Stimulated activated CD8-positive, alpha-beta memory T cell treated with anti-CD3 and anti-CD28 coated beads, Interleukin-15, amount 100 ng/mL, for 1 hour (primary cell): ENCODE measurements around the gene ARSI.

Experiments used
- DNase-seq: peaks from one replicate; pipeline ENCODE4 v3.0.0-alpha.2; 2020; ENCODE audit warnings: low read depth

Gene ARSI

DNA sequence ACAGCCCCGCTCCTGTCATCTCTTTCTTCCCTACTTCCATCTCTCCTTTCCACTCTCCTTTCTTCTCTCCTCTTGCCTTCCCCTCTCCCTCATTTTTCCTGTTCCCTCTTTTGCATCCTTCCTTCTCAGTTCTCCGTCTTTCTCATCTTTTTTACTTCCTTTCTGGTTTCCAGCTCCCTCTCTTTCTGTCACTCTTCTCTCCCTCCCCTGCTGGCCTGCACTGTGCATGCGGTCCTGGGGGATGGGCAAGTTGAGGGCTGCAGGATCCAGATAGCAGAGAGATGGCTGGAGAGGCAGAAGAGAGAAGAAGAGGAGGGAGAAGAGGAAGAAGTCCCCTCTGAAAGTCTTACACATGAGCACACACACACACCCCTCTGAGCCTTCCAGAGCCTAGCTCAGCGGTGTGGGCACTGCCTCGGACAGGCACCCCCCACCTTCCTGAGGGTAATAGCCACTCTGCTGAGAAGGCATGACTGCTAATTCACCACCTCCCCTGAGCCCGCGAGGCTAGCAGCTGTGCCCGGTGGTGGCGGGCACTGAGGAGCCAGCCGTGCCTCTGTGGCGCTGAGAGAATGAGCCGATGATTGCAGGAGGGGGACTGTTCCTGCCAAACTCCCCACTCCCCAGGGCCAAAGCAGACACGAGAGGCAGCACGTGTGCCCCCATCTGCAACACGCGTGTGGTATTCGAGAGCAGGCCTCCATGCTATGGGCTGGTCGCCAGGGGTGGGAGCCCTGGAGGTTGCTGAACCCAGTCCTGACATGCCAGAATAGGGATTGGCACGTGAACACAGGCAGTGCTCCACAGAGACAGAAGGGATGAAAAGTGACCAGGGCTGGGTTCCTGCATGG is 9.4 kb downstream of the ARSI start:
- no peak for DNase-seq

DNA sequence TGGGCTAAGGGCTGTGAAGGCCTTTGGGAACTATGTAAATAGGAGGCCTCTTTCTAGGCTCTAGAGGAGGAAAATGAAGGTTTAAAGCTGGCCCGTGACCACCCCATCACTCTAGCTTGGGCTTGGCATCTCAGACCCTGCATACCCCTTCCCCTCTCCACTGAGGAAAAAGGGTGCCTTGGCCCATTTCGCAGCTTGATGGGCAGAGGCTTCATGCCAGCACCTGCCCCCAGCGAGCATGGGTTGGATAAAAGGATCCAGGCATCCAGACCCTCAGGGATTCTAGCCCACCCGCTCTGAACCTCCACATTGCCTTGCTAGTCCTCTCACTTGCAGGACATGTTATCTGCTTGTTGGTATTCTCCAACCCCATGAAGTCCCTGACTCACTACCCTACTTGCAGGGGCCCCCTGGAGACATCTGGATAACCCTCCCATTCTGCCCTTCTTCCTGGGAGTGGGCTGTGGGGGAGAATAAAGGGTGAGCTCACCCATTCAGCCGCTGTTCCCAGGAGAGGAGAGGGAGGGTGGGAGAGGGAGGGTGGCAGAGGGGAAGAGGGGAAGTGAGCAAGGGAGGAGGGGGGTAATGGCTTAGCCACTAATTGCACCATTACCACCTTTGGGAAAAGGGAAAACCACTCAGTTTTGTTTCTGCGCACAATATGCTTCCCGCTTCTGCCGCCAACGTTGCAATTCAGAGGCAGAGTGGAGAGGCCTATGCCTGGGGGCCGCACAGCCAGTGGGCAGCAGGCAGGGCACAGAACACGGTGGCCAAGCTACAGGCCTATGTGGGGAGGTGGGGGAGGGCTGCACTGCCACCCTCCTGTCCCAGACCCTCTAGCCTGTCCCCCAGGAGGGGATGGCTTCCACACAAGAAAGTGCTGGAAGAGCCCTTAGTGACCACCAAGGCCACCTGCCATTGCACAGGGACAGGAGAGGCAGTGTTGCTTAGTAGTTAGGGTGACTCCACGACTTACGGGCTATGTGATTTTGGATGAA is 11.0 kb downstream of the ARSI start:
- no peak for DNase-seq

DNA sequence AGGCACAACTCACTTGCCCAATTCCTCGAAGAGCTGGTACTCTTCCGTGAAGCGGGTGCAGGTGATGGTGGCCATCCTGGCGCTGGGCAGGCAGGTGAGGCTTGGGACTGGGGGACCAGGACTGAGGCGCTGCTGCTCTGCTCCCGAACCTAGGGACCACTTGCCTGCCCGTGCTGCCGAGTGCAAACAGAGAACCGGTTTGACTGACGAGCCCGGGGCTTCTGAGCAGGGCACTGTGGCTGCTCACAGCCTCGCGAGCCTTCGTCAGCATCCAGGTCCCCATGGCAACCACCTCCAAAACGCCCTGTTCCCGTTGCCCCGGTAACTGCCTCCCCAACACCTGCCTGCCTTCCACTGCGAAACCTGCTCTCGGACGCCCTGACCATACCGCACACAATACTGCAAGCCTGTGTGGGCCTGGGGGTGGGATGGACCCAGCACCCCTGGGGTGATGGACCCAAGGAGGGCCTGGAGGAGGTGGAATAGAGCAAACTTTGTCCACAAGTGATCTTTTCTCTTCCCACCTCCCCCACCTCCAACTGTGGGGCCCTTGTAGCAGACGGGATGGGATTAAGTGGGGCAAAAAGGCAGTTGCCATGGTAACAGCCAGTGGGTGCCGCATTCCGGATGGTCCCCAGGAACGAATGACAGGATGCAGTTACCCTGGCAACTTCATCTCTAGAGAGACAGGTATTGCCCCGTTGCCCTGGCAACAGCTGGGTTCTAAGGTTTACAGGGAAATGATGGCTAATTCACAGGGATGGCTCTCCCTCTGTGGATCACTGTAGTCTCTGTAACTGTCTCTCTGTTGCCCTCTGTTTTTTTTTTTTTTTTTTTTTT is 12.9 kb downstream of the ARSI start, which contains the start of gene CAMK2A:
Gene CAMK2A (minus strand): TSS at position 223 of the 840 bp plus-strand sequence. CDS start 148 bp downstream, at position 75.
- DNase-seq = no peak

DNA sequence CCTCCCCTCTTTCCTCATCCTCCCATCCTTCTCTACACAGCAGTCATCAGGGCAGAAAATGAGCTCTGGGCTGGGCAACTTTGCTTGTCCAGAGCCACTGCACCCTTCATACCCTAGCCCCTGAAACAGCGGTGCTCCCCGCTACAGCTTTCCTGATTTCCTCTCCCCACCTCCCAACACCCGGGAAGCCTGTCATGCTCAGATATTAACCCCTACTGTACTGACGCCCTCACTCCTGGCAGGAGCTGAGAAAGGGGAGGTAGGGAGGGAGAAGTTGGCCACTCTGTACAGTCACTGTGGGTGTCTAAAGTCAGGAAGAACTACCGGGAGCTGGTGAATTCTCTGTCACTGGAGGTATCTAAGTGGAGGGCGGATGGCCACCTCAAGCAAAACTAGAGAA is 13.9 kb downstream of the ARSI start:
- DNase-seq = no peak

DNA sequence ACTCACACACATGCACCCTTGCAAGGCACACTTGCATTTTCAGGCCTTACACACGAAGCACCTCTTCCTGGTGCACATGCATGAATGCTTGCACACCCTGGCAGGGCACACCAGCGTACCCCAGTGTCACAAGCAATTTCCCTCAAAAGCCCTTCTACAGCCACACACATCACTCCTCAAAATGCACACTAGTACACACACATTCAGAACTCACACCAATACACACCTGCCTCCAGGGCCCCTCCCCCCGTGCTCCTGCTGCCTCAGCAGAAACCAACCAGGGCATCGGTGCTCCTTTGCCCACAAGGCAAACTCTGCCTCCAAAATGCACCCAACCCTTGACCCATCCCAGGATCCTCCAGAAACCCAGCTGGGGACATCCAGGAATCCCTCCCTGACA is 14.3 kb downstream of the ARSI start:
- DNase-seq = no peak

DNA sequence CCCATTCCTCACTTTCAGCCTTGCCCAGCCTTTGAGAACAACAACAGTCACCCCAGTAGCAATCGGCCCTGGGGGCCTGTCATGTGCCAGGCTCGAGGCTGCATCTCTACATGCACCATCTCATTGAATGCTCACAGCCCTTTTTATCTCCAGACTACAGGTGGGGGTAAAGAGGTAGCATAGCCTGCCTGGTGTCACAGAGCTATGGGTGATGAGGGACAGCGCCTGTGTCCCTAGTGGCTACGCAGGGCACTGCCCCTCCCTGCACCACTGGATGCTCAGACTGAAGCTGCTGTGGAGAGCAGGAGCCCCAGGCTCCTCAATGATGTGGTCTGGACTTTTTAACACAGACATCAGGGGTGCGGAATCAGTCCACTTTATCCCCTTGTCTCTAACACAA is 15.9 kb downstream of the ARSI start:
- DNase-seq = no peak

DNA sequence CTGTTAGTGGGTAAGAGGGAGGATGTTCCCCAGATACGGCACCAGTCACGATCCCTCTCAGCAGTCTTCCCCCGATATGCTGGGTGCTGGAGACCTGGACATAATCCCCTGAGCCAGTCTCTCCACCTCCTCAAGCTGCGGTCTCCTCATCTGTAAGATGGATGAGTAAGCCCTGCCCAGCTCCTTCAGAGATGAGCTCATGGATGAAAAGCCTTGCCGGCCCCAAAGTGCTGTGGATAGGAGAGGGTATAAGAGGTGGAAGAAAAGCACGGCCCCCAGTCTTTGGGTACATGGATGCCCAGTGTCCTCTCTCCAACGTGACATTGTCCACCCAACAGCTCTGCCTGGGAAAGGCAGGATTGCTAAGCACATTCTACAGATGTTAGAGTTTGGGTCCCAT is 17.6 kb downstream of the ARSI start:
- no peak for DNase-seq

DNA sequence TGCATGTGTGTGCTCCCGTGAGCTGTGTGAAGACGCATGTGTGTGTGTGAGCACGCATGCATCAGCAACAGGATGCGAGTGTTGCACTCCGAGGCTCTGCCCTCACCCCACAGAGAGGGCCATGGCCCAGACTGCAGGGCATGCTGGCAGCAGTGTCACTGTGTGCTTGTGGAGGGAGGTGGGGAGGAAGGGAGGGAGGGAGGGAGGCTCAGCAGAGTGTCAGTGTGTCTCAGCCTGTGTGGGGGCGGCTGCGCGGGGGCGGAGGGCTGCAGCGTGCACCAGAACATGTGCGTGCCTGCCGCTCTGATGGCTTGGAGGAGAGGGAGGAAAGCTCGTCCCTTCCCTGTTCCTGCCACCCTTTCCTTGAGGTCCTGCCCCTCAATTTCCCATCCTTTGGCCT is 18.4 kb downstream of the ARSI start:
- DNase-seq = no peak

DNA sequence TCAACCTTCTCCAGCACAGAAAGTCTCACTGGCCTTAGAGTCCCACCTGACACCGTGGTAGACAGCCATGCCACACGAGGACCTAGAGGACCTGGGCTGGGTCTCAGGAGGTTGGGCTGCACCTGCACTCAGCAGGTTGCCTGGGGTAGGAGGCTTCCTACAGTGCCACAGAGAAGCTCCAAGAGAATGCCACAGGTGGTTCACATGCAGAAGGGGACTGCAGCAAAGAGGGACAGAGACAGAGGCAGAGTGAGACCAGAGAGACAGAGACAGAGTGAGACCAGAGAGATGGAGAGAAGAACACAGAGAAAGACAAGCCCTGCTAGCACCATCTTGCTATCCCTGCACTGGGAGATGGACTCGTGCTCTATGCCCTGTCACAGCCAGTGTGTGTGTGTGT is 18.8 kb downstream of the ARSI start:
- no peak for DNase-seq

DNA sequence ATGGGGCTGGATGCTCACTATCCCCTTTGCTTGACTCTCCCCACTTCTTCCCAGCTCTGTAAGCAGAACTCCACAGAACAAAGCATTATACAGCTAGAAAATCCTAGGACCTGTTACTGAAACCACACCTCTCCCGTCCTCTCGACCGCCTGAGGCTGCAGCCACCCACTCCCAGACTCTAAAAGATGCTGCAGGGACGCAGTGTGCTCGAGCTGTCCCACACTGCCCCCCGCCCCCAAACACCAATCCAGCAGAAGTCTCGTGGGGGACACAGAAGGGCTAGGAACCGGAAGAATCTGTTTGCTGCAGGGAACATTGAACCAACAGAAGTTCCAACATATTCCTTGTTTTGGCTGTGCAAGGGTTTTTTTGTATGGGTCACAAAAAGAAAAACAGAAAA is 20.7 kb downstream of the ARSI start:
- DNase-seq = no peak

DNA sequence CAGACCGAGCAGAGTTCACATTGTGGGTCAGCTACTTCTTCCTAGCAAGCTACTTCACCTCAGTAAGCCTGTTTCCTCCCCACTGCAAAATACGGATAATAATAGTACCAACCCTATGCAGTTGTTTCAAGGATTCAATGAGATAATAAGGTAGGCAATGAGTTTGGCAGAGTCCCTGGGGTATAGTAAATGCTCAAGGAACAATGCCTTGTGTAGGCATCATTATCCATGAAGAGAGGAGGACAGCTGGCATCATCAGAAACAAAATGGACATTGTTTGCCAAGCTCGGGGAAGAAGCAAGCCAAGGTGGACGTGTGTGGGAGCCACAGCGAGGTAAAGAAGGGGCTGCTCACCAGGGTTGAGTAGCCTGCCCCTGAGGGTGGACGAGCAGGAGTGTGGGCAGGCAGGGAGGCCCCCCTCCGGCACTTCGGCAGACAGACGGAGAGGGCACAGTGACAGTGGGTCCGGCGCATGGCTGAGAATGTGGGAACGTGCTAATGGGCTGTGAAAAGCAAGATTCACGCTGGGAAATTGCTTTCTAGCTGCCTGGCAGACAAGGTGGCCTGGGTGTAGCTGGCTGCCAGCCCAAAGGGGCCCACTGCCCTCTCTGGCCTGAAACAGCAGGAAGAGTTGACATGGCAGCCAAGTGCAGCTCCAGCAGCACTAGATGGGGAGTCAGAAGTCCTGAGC is 23.2 kb downstream of the ARSI start:
- no peak for DNase-seq

DNA sequence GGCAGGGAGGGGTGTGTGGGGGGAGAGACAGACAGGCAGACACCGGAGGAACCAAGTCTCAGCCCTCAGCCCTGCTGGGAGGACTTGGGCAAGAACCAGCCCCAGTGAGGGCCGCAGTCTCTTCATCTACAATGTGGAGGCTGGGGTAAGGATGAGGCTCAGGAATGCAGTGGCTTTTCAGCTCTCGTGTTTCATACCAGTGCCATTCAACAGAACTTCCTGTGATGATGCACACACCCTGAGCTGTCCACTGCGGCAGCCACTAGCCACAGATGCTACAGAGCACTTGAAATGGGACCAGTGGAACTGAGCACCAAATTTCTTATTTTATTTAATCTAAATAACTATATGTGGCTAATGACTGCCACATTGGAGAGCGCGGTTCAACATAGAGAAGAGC is 23.8 kb downstream of the ARSI start:
- DNase-seq = no peak

DNA sequence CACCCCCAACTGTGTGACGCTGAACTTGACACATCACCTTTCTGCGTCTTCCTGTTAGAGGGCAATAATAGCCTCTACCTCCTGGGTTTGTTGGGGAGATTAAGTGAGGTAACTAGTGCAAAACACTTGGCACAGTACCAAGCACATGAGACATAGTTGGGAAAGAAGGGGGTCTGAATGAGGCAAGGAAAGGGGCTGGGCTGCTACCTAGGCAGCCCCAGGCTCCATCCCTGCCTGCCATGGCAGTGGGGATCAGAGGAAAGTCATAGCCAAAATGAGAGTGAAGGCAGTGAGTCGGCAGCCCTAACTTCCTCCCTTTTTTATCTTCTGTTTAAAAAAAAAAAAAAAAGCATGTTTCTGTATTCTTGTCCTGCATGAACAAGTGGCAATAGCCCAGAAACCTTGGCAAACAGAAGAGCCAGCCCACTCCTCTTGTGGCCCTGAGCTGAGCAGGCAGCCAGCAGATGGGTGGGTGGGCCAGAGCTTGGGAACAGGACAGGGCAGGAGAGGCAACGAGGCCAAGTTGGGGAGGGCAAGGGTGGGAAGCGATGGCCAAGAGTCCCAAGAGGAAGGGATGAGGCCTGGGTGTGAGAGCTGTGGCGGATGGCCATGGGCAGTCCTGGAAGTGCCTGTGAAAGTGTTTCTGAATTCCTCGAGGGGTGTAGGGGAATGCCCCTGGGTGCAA is 24.5 kb downstream of the ARSI start:
- no peak for DNase-seq

DNA sequence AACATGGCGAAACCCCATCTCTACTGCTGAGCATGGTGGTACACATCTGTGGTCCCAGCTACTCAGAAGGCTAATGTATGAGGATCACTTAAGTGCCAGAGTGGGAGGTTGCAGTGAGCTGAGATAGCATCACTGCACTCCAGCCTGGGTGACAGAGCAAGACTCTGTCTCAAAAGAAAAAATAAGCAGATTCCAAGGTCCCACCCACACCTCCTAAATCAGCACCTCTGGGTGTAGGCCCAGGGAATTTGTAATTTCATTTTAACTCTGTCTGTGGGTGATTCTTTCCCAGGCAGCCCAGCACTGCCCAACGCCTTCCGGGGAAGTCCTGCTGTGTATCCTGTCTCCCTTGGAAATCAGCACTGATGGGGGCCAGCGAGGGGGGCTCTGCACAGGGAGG is 25.7 kb downstream of the ARSI start:
- no peak for DNase-seq

DNA sequence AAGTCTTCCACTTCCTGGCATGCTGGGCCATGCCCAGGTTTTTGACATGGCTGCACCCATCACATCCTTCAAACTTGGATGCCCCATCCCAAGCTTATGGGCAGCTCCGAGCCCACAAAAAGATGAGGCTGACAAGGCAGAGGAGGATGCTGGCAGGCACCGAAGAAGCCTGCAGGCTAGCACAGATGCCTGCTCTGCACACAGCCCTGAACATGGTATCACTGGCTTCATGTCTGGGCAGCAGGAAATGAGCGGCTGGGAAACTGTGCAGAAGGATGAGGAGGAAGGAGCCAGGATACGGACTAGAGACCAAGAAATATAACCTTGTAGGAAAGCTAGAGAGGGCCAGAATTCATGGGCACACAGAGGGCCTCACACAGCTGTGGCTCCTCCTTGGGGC is 27.9 kb downstream of the ARSI start:
- no peak for DNase-seq

DNA sequence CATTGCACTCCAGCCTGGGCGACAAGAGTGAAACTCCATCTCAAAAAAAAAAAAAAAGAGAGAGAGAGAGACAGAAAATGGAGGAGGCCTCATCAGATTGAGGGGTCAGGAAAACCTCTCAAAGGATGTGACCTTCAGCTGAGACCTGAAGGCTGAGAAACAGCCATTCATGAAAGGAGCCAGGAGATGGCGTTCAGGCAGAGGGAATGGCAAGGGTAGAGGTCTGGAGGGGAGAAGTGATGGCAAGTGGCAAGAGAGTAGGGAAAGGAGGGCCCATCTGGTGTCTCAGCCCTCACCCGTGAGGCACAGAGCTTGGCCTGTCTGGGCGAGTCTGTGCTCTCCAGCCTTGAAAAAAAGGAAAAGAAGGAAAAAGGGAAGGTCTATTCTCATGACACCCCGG is 30.2 kb downstream of the ARSI start:
- DNase-seq = no peak

DNA sequence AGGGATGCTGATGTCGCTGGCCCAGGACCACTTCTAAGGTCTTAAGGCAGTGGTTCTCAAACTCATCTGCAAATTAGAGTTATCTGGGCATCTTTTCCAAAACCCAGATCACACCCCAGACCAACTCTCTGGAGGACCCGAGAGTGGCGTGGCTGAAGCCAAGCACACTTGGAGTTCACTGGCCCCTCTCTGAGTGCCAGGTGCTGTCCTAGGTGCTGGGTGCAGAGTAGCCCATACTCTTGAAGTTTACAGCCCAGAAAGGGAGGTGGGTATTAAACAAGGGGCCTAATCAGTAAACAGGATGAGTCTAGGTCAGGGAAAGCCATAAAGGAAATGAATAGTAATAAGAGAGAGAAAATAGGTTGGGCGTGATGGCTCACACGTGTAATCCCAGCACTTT is 30.8 kb downstream of the ARSI start:
- DNase-seq = no peak

DNA sequence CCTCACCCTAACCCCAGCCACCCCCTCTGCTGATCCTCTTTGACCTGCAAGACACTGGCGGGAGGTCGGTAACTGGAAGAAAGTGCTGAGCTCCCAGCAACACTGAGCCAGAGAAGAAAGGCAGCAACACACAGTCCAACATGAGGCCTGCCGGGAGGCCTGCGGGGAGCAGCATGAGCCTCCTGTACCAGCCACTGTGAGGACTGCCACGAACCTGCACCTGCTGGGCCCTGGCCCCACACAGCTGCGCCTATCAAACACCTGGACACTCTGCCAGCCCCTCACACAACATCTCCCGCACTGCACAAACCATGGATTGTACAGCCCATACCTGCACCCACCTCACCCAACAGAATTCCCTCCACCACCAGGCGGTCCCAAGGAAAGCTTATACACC is 31.4 kb downstream of the ARSI start:
- no peak for DNase-seq

DNA sequence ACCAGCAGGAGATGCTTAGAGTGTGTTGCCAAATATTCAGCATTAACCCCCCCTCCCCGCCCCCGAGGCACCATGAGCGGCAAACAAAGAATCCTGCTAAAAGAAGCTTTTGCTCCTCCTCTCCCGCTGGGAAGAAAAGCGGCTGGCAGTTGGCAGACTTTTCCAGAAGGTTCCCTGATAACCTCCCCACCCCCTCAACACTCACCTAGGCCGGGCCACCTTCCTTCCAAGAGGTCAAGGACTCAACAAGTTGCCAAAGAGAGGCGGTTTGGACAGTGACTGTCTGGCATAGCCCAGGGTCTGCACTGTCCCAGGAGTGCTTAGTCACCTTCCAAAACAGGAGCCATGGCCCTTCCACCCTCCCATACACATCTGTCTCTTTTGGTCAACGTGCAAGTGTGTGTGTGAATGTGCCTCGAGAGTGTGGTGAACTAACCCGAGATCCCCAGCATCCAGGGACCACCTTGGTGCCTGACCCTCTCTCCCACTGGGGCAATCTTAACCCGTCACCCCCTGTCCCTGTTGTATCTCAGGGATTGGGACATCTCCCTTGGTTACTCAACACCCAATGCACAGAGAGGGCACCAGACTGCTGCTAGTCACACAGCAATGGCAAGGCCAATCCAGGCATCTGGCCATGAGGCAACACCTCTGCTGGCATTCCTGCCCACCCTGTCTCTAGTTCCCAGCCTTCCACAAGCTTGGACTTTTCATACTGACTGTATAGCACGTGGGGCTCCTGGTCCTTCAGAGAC is 32.0 kb downstream of the ARSI start:
- no peak for DNase-seq

DNA sequence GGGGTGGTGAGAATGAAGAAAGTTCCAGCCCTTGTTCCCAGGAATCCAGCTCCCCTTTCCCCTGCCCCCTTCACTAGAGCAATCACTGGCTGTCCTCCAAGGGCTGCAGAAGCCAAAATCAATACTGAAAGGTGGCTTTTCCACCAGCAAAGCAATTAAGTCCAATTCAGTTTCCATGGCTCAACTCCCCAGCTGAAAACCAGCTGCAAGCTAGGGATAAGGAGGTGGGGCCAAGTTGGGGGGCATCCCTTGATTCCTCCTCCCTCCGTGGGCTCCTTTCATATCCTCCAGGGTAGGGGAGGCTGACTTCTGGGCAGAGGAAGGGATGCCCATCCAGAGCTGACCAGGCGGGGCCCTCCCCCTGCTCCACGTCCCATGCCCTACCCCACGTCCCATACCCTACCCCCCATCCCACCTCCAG is 35.8 kb downstream of the ARSI start:
- no peak for DNase-seq
